Heart left ventricle (tissue), 16 donors: ENCODE results near the gene ZBTB20. TPM values are rescaled to one million over a fixed set of nuclear protein-coding genes. Genes with fewer than 3 reads are reported as not detected.

Experiments
- ATAC-seq, 4 donors: fragments of 200-7000 bp; cut with Tn5 transposase; one replicate each; pipeline ENCODE4 v1.9.1; 2020 to 2022; ENCODE audit warnings: moderate library complexity in 4 of 4, mild to moderate bottlenecking in 3 of 4, moderate number of reproducible peaks in 1 of 4
- DNase-seq, 5 donors: peaks; one replicate each; pipeline ENCODE4 v3.0.0-alpha.2; 2020
- H3K27ac ChIP-seq, 12 donors: fragments of 200-600 bp; sonication (generic) in 4 of 12; one replicate each; pipeline versions ENCODE4 v1.5.0 to v1.8.0; 2016 to 2022; ENCODE audit warnings: mild to moderate bottlenecking in 2 of 12
- H3K27me3 ChIP-seq, 9 donors: fragments of 200-600 bp; sonication (generic) in 2 of 9; one replicate each; pipeline versions ENCODE4 v1.5.1 to v1.8.0; 2016 to 2022; ENCODE audit warnings: mild to moderate bottlenecking in 3 of 9
- H3K36me3 ChIP-seq, 9 donors: fragments of 200-600 bp; sonication (generic) in 2 of 9; one replicate each; pipeline versions ENCODE4 v1.5.0 to v1.8.0; 2018 to 2022; ENCODE audit warnings: mild to moderate bottlenecking in 2 of 9
- H3K4me1 ChIP-seq, 12 donors: fragments of 200-600 bp; sonication (generic) in 4 of 12; one replicate each; pipeline versions ENCODE4 v1.5.0 to v1.8.0; 2016 to 2022; ENCODE audit warnings: mild to moderate bottlenecking in 3 of 12
- H3K4me3 ChIP-seq, 12 donors: fragments of 200-600 bp; sonication (generic) in 4 of 12; one replicate each; pipeline versions ENCODE4 v1.5.0 to v1.8.0; 2017 to 2022; ENCODE audit warnings: mild to moderate bottlenecking in 9 of 12, moderate library complexity in 4 of 12
- H3K9me3 ChIP-seq, 12 donors: fragments of 200-600 bp; sonication (generic) in 4 of 12; one replicate each; pipeline versions ENCODE4 v1.5.0 to v1.8.0; 2016 to 2022; ENCODE audit warnings: mild to moderate bottlenecking in 1 of 12
- CTCF ChIP-seq, 12 donors: fragments of 200-600 bp; sonication (generic) in 4 of 12; IDR thresholded peaks; one replicate each; pipeline versions ENCODE4 v1.5.0 to v1.8.0; 2018 to 2022; ENCODE audit warnings: antibody characterized with exemption in 12 of 12, mild to moderate bottlenecking in 5 of 12
- POLR2A ChIP-seq, 2 donors: fragments of 450-650 bp; IDR thresholded peaks; one replicate each; pipeline ENCODE4 v1.6.1; 2017; ENCODE audit warnings: antibody characterized with exemption in 2 of 2, mild to moderate bottlenecking in 2 of 2, moderate library complexity in 2 of 2
- WGBS, 4 donors: extraction: QIAGEN DNeasy Blood & Tissue Kit in 2 of 4; methylation state at CpG; one replicate each; pipeline versions ENCODE4 v1.1.5 to v1.1.7; 2013 to 2018; 5-methylcytosine and 5-hydroxymethylcytosine counted together
- intact Hi-C, 10 donors: fragments of 100-400 bp; cut with DNase I; formaldehyde crosslinking; loops; one replicate each; pipeline versions ENCODE4 v1.11.1 to v1.14.2; 2022
- polyA plus RNA-seq, 2 donors: library from polyadenylated mRNA; stranded (reverse); fragments of 200-250 nt; gene quantifications; one replicate each; pipeline ENCODE4 v1.2.3, GENCODE V29; 2013
- total RNA-seq, 9 donors: library from RNA; depleted of rRNA in 2 of 9; stranded (reverse); fragments of >200 nt in 2 of 9; fragmentation: NEBNext Ultra II Directional in 3 of 9; extraction: Animal tissue kit (Norgen Biotek cat#: 25700) in 3 of 9; gene quantifications; one replicate each; pipeline versions ENCODE4 v1.1.0 to v1.2.4, GENCODE V29; 2016 to 2023
- donor health status: ischemic (EF 13 %, LVEDD 7.1; RV severe dilation, severe dysfunction).
- donor health status: healthy with polysubstance abuse.
- donor health status: DM: no; HTN: yes; CAD: no.
- donor health status: DM: no; HTN: no; CAD: no.
- donor health status: ischemic (EF 25% LVEDD 6.9; RV normal size, moderate dysfunction).
- donor health status: ischemic (EF 25% LVEDD 5.7; RV mildly dilated, moderate dysfunction).
- donor health status: healthy.
- donor health status: DM: yes; HTN: yes; CAD: no.
- donor health status: ischemic (EF 35%, LVEDD 5.7; RV mildly dilated, moderate dysfunction).
- donor health status: nonischemic (EF 11% LVEDD 7.7; RV severe dilation, severe dysfunction).
- donor health status: DM: yes; HTN: yes; CAD: no.
- donor health status: PGD.
- donor health status: ischemic (EF 29% LVEDD 5.4; RV normal size, mild dysfunction).
- donor health status: nonischemic (EF 23%, LVEDD 6.1; RV moderate dilation, normal function).

The ZBTB20 gene
- total and polyA plus RNA-seq, 11 donors, result 6.2 to 109 (median 77.3) TPM

DNA sequence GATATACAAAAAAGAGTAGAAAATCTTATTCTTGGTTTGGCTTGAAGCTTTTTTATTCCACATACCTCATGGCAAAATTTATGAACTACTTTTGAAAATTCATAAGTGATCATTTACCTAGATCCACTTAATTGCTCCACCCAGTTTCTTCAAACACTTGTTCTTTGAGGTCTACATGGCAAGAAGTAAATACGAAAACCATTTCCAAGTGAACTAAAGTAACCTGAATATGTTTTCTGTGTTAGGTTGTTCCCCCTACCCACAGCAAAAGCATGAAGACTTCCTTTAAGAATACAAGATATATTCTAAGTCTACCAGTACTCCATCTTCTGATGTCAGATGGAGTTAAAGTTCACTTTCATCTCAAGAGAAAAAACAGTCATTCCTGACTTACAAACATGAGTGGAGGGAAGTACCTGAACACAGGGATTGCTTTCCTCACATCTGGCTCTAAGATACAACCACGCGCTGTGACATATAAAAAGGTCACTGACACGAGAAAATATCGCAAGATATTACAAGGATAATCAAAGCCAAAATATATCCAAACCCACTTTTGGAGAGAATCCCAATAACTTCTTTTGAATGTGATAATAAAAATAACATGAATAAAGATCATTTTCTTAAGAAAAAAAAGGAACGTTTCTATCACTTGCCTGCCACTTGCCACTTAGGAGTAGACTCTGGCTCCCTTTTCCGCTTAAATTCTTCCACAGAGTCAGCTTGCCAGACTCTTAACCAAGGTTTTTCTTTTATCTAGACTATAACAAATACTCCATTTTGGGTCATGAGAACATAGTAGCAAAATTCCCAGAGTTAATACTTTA, 428.8 kb downstream of the ZBTB20 start:
- H3K27me3 ChIP-seq, result no peaks in the 10 kb centered on the region
- H3K36me3 ChIP-seq, result no peaks in the 10 kb centered on the region
- DNase-seq, result no peak
- H3K4me1 ChIP-seq, result peaks cover 0 to 59% (median 24%) of the 10 kb centered on the region in 12 donors
- no peaks in the 10 kb centered on the region for H3K9me3 ChIP-seq
- TF ChIP-seq CTCF (IDR thresholded peaks at IDR 0.05), result no peak
- TF ChIP-seq POLR2A (IDR thresholded peaks at IDR 0.05), result no peak
- H3K4me3 ChIP-seq, result no peak overlapping the region
- 76 to 87% (median 80%) methylated on average over 7 of the region's 7 CpGs for WGBS, 4 donors
- H3K27ac ChIP-seq, result peak overlapping the region in 2 of 12 donors; percentile 4 to 22
- ATAC-seq, result peak in 1 of 4 donors; percentile 46
- intact Hi-C loops, result no loop called here

DNA sequence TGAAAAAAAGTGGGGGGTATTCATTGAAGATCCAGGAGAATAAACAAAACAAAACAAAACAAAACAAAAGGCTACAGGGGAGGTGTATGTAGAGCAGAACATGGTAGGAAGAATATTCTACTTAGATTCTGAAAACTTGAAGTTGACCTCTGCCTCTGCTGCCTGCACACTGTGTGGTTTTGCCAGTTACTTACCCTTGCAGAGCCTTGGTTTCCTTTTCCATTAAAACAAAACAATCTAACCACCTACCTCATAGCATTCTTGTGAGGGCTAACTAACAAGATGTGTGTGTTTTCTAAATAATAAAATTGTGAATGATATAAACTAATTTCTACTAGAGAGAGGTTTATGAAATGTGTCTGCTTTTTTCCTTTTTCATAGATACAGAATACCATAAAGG, 430.2 kb downstream of the ZBTB20 start:
- DNase-seq, result no peak
- H3K36me3 ChIP-seq, result no peaks in the 10 kb centered on the region
- H3K9me3 ChIP-seq, result no peaks in the 10 kb centered on the region
- H3K4me3 ChIP-seq, result no peak overlapping the region
- TF ChIP-seq CTCF (IDR thresholded peaks at IDR 0.05) (no peak), POLR2A (IDR thresholded peaks at IDR 0.05) (no peak)
- peaks cover 0 to 60% (median 26%) of the 10 kb centered on the region in 12 donors for H3K4me1 ChIP-seq
- no peak overlapping the region for H3K27ac ChIP-seq
- no peaks in the 10 kb centered on the region for H3K27me3 ChIP-seq
- ATAC-seq, result no peak
- intact Hi-C loops, result no loop called here

- no peak for ATAC-seq
- Histone ChIP-seq H3K4me3 (no peak overlapping the region), H3K27ac (no peak overlapping the region), H3K4me1 (peaks cover 0 to 62% (median 26%) of the 10 kb centered on the region in 12 donors), H3K27me3 (no peaks in the 10 kb centered on the region), H3K36me3 (no peaks in the 10 kb centered on the region), H3K9me3 (no peaks in the 10 kb centered on the region)
- 86 to 91% (median 90%) methylated on average over 5 of the region's 5 CpGs for WGBS, 4 donors
- DNase-seq, result no peak
- intact Hi-C loops, result no loop called here
- TF ChIP-seq POLR2A (IDR thresholded peaks at IDR 0.05), result no peak
- no peak for TF ChIP-seq CTCF (IDR thresholded peaks at IDR 0.05)
Measured at GRCh38 chr3:114716126-114716525, 431.0 kb downstream of the ZBTB20 start.

- ATAC-seq (no peak), DNase-seq (no peak)
- intact Hi-C loops, result no loop called here
- TF ChIP-seq CTCF (IDR thresholded peaks at IDR 0.05) (no peak), POLR2A (IDR thresholded peaks at IDR 0.05) (no peak)
- WGBS, 4 donors, result 89 to 92% (median 91%) methylated on average over 7 of the region's 7 CpGs
- Histone ChIP-seq H3K27me3 (no peaks in the 10 kb centered on the region), H3K4me3 (no peak overlapping the region), H3K9me3 (no peaks in the 10 kb centered on the region), H3K4me1 (peaks cover 0 to 58% (median 24%) of the 10 kb centered on the region in 12 donors), H3K36me3 (no peaks in the 10 kb centered on the region), H3K27ac (peak overlapping the region in 1 of 12 donors; percentile 55)
Measured at GRCh38 chr3:114714957-114715460, 432.1 kb downstream of the ZBTB20 start.
